Measurements from ENCODE around the gene DENND4C.
"Not testable (repeated sequence)": the region's sequence is repeated elsewhere in the genome, so short reads cannot be mapped to it uniquely, and the experiment has no call there.

Gene DENND4C

DNA sequence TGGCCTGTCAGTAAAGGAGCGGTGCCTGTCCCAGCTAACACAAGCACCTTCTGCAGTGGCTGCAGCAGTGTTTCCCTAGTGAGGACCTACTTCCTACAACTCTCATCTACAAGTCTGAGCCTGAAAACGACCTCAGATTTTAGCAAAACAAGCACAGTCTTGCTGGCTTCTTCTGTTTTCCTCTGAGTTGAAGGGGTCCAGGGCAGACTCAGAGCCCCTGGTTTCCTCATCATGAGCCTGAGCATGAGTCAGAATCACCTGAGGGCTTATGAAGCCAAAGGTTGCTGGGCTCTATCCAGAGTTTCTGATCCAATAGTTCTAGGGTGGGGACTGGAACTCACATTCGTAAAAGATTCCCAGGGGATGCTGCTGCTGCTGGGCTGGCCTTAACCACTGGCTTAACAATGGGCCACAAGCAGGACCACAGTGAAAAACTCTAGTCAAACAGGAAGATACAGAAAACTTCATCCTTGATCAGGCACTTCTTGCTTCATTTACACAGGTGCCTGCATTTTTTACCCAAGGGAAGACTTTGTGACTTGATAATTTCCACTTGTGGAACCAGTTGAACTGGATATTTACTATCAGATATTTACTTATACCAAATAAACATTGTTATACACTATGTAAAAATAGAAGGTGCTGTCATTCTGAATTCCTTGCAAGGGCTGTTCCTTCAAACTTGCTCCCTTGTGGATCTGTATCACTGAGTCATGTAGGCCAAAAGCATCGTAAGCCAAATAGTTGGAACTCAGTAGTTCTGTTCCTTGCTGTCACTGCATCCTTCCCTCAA, 174.0 kb downstream of the DENND4C start:
- no peak overlapping the region for H3K4me3 ChIP-seq
- peak overlapping the region in 12 of 21 experiments; percentile 2 to 63 (median 50) for H3K27ac ChIP-seq

DNA sequence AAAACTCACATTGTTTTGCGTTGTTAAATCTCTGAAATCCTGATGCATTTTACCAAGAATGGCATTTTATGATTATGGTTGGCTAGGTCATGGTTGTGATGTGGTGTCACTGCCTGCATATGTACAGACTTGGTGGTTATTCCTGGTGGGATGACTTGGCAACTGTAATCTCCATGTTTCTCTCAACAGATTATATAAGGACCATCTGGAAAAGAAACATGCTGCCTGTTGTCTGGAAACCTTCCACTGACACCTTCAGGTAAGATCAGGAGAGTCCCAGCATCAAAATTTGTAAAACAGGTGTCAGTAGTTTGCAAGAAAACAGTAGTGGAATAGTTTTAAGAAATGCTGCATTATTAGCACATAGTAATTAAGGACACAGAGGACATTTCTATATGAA, 175.3 kb downstream of the DENND4C start:
- H3K27ac ChIP-seq = peak overlapping the region in 1 of 21 experiments; percentile 34
- no peak overlapping the region for H3K4me3 ChIP-seq

DNA sequence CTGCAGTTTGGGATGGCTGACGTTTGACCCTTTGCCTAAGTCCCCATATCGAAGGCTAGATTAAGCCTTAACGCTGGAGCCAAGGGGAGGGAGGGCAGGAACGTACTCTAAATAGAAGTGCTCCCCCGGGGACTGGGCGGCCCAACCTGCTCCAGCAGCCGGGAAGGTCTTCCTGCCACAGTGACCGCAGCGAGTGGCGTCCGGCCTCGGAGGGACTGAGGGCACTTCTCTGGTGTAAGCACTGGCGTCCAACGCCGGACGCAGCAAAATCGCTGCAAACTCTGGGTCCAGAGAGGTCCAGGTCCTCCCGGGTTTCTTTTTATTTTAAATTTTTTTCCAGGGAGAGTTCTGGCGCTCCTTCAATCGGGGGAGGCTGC, 177.8 kb downstream of the DENND4C start:
- H3K27ac ChIP-seq = peak overlapping the region in 17 of 21 experiments; percentile 13 to 88 (median 69)
- peak overlapping the region; percentile 69 to 88 (median 78) for H3K4me3 ChIP-seq

DNA sequence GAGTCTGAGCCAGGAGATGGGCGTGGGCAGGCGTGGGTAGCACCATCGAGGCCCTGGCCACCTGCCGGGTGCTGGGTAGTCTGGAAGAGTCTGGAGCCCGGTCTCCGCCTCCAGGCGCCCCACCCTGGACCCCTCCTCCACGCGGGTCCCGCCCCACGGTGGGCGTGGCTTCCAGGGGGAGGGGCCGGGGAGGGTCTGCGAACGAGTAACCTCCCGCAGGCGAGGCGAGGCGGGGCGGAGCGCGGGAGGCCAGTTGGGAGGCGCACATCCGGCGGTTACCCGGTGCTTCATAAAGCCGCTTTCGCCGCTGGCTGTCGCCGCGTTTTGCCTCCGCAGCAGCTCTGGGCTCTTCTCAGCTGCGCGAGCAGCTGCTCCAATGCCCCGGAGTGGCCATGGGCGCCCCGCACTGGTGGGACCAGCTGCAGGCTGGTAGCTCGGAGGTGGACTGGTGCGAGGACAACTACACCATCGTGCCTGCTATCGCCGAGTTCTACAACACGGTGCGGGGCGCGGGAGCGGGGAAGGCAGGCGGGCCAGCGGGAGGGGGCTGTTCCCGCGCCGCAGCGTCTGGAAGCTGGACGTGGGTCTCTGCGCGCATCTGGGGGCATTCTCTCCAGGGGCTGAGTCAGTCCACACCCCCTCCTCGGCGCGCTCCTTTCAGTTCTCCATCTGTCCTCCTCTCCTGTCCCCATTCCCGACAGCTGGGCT, 178.4 kb downstream of the DENND4C start, which contains the start of gene ACER2:
Gene ACER2, plus strand, starts transcription at position 317 of the 708 bp plus-strand sequence. Its CDS starts 76 bp downstream, at position 393.
- Histone ChIP-seq H3K4me3 (peak within 1 kb of the TSS; percentile 69 to 88 (median 78)), H3K27ac (peak within 1 kb of the TSS in 20 of 21 experiments; percentile 31 to 88 (median 73))

DNA sequence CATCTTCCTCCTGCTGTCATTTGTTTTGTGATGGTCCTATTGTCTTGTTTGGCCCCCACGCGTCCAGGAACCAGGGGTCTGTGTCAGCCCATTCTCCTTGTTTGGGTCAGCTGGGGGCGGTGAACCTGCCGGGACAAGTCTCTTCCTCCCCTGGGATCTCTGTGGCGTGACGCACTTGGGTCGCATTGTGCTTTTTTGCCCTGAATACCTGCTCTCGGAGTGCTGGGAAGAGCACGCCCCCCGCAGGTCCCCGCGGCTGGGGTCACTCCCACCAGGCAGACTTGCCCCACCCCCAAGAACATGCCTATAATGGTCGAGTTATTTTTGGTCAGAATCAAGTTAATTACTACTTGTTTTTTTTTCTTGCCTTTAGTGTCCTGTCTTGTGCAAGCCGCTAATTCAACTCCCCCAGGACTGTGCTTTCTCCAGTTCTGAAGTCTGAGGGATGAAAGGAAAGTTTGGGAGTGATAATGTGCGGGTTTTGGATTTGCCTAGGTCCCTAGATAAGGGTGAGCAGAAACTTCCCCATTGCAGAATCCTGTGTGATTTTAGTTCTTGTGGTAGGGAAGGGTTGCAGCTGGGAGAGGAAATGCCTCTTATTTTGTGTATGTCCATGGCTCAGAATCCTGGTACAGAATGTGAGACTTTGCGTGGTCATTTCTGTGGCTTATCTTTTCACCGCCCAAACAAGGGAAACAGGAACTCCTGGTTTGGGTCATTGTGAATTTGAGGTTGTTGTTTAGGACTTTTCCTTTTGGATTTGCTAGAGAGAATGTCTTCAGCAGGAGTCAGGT, 179.1 kb downstream of the DENND4C start:
- Histone ChIP-seq H3K4me3 (peak overlapping the region; percentile 69 to 88 (median 78)), H3K27ac (peak overlapping the region in 17 of 21 experiments; percentile 41 to 88 (median 80))

DNA sequence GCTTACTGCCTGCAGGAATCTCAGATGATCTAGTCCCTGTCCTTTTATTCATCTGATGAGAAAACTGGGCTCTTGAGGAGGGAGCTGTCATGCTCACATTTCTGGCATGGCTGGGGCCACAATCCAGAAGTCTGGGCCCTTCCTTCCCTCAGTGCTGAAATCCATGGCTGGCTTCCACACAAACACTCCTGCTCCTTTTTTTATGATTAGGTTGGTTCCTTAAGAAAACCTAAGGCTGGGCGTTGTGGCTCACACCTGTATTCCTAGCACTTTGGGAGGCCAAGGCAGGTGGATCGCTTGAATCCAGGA, 179.7 kb downstream of the DENND4C start:
- Histone ChIP-seq H3K4me3 (peak overlapping the region in 3 of 7 experiments; percentile 78 to 88 (median 80)), H3K27ac (no peak overlapping the region)

DNA sequence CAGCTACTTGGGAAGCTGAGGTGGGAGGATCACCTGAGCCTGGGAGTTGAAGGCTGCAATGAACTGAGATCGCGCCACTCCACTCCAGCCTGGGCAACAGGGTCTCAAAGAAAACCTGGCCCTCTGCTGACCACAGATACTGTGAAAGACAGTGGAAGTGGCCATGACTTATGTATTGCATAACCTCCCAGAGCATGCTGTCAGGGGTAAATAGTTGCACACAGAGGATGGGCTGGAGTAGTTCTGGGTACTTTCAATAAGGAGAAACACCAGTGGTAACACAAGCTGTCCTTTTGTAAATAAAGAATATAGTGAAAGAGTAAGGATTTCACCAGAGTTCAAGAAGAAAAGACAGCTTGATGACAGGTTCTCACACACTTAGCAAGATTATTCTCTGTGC, 180.1 kb downstream of the DENND4C start:
- no peak overlapping the region for H3K27ac ChIP-seq
- no peak overlapping the region for H3K4me3 ChIP-seq

DNA sequence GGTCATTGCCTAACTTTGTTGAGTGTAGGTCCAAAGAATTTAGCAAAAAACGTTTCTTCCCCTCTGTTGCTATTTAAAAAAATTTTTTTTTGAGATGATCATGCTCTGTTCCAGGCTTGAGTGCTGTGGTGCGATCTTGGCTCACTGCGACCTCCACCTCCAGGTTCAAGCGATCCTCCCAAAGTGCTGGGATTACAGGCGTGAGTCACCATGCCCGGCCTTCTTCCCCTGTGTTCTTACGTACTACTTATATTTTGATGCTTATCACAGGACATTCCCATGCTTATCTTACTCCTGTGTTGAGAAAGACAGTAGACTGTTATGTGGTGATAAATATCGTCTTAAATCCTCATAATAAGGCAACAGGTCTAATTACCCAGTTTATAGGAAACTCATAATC, 180.8 kb downstream of the DENND4C start:
- no peak overlapping the region for H3K4me3 ChIP-seq
- no peak overlapping the region for H3K27ac ChIP-seq

DNA sequence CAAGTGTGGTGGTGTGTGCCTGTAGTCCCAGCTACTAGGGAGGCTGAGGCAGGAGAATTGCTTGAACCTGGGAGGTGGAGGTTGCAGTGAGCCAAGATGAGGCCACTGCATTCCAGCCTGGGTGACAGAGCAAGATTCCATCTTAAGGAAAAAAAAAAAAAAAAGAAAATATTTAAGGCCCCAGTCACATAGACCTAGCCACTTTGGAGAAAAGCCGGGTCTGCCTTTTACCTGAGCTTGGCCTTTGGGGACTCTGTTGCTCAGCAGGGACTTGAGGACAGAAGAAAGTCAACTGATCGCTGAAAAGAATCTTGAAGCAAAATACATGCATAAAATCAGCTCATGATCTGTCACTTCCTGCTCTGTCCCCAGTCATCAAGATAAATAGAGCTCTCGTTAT, 183.0 kb downstream of the DENND4C start:
- not testable (repeated sequence) for H3K27ac ChIP-seq, H3K4me3 ChIP-seq

DNA sequence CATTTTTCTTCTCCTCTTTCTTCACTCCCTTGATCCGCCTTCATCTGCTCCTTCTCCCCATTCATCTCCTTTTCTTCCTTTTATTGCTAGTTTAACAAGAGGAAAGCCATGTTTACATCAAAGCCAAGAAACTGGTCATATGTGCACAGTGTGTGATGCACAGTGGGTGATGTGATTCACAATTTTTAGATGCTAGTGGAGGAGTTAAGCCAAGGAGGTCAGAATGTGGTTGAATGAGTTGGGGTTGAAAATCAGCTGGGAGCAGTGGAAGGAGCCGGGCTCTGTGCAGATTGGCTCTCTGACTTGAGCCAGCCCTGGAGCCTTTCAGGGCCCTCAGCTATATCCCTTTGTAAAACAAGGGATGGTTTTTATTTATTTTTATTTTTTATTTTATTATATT, 185.7 kb downstream of the DENND4C start:
- H3K27ac ChIP-seq = no peak overlapping the region

DNA sequence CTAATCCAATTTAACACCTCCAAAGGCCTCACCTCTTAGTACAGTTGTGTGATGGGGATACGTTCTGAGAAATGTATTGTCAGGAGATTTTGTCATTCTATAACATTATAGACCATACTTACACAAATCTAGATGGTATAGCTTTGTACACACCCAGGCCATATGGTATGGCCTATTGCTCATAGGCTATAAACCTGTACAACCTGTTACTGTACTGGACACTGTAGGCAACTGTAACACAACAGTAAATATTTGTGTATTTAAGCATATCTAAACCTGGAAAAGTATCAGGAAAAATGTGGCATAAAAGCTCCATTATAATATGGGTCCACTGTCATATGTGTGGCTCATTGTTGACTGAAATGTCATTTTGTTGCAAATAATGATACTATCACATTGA, 190.4 kb downstream of the DENND4C start:
- Histone ChIP-seq H3K27ac (no peak overlapping the region), H3K4me3 (no peak overlapping the region)

More for the DNA sequence above, 185.7 kb downstream of the DENND4C start:
- no peak overlapping the region for H3K4me3 ChIP-seq

Data from skin epidermis (tissue), 12 donors.